Upper lobe of right lung (tissue), 1 donor: ENCODE measurements around the gene ZNF804A. TPM values are rescaled to one million over a fixed set of nuclear protein-coding genes. Genes with fewer than 3 reads are reported as not detected.

Experiments
- ATAC-seq: fragments of 200-7000 bp; cut with Tn5 transposase; one replicate; pipeline ENCODE4 v1.9.1; 2020; ENCODE audit warnings: mild to moderate bottlenecking, moderate library complexity
- DNase-seq: peaks from one replicate; pipeline ENCODE4 v3.0.0-alpha.2; 2020
- H3K27ac ChIP-seq: fragments of 200-600 bp; one replicate; pipeline ENCODE4 v1.8.0; 2022
- H3K27me3 ChIP-seq: fragments of 200-600 bp; one replicate; pipeline ENCODE4 v1.8.0; 2022; ENCODE audit warnings: mild to moderate bottlenecking
- H3K36me3 ChIP-seq: fragments of 200-600 bp; one replicate; pipeline ENCODE4 v1.8.0; 2022
- H3K4me1 ChIP-seq: fragments of 200-600 bp; one replicate; pipeline ENCODE4 v1.8.0; 2022
- H3K4me3 ChIP-seq: fragments of 200-600 bp; one replicate; pipeline ENCODE4 v1.8.0; 2022; ENCODE audit warnings: mild to moderate bottlenecking
- H3K9me3 ChIP-seq: fragments of 200-600 bp; one replicate; pipeline ENCODE4 v1.8.0; 2022
- intact Hi-C: fragments of 100-400 bp; cut with DNase I; formaldehyde crosslinking; loops from one replicate; pipeline ENCODE4 v1.11.0; 2022
- total RNA-seq: library from RNA; stranded (reverse); fragmentation: NEBNext Ultra II Directional; extraction: Animal tissue kit (Norgen Biotek cat#: 25700); gene quantifications from one replicate; pipeline ENCODE4 v1.2.1, GENCODE V29; 2021
- TF ChIP-seq, protein P1 (sequence below): fragments of 200-600 bp; IDR thresholded peaks from one replicate; pipeline ENCODE4 v1.8.0; 2022; ENCODE audit warnings: antibody characterized with exemption
- donor health status: DM: no; HTN: yes; CAD: no; lungs with severe emphysema.

Gene ZNF804A
- total RNA-seq, 1 donor from 2014 or later, result 0.78 TPM

DNA sequence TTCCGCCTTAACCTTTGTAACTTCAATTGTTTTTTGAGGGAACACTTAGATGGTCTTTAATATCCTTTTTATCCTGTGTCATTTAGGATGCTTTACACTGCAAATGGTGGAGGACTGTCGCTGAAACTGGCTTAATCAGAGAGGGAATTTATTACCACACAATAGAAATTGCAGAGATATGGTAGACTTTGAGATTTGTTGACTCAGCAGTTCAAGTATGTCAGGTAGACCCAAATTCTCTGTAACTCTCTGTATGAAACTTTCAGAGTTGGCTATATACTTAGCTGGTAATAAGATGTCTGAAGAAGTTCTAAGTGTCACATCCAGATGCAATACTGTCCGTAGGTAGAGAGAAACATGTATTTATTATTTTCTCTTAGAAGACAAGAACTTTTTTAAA lies 100.1 kb downstream of the ZNF804A start:
- no peaks in the 10 kb centered on the region for H3K4me1 ChIP-seq
- DNase-seq (no peak), ATAC-seq (no peak)

DNA sequence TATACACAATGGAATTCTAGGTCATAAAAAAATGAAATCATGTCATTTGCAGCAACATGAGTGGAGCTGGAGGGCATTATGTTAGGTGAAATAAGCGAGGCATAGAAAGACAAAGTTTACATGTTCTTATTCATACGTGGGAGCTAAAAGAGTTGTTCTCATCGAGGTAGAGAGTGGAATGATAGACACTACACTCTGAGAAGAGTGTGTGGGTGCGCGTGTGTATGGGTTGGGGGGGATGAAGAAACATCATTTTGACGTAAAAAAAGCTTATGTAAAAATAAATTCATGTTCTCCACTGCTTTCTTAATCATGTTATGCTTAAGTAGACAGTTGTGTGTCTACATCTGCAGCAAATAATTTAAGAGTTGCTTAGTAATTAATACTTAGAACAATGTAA lies 123.6 kb downstream of the ZNF804A start:
- TF ChIP-seq, protein P1, sequence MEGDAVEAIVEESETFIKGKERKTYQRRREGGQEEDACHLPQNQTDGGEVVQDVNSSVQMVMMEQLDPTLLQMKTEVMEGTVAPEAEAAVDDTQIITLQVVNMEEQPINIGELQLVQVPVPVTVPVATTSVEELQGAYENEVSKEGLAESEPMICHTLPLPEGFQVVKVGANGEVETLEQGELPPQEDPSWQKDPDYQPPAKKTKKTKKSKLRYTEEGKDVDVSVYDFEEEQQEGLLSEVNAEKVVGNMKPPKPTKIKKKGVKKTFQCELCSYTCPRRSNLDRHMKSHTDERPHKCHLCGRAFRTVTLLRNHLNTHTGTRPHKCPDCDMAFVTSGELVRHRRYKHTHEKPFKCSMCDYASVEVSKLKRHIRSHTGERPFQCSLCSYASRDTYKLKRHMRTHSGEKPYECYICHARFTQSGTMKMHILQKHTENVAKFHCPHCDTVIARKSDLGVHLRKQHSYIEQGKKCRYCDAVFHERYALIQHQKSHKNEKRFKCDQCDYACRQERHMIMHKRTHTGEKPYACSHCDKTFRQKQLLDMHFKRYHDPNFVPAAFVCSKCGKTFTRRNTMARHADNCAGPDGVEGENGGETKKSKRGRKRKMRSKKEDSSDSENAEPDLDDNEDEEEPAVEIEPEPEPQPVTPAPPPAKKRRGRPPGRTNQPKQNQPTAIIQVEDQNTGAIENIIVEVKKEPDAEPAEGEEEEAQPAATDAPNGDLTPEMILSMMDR, result no peak
- H3K27ac ChIP-seq, result no peak overlapping the region
- no peaks in the 10 kb centered on the region for H3K27me3 ChIP-seq
- H3K36me3 ChIP-seq, result no peaks in the 10 kb centered on the region
- ATAC-seq (no peak), DNase-seq (no peak)
- H3K4me1 ChIP-seq, result no peaks in the 10 kb centered on the region
- intact Hi-C loops, result no loop called here
- H3K4me3 ChIP-seq, result no peak overlapping the region
- no peaks in the 10 kb centered on the region for H3K9me3 ChIP-seq

More for the DNA sequence above, 100.1 kb downstream of the ZNF804A start:
- H3K4me3 ChIP-seq, result no peak overlapping the region
- TF ChIP-seq, protein P1, result no peak
- H3K36me3 ChIP-seq, result no peaks in the 10 kb centered on the region
- H3K9me3 ChIP-seq, result no peaks in the 10 kb centered on the region
- intact Hi-C loops, result no loop called here
- no peak overlapping the region for H3K27ac ChIP-seq
- H3K27me3 ChIP-seq, result no peaks in the 10 kb centered on the region

DNA sequence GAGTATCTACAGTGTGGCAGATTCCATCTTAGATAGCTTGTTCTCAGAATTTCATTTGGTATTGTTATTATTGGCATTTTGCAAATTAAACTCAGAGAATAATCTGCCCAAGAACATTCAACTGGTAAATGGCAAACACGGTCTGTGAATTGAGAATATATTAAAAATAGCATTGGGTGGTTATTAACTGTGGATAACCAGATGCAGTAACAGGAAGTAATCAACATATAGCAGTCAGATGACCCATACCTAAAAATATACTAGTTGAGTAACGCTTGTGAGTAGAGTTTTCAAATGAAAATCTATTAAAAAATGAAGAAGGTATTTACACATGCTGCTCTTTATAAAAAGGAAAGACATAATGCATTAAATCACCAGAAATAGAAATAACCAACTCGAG lies 129.5 kb downstream of the ZNF804A start:
- TF ChIP-seq, protein P1, result no peak
- DNase-seq (no peak), ATAC-seq (no peak)
- H3K4me1 ChIP-seq, result no peaks in the 10 kb centered on the region
- intact Hi-C loops, result no loop called here
- H3K9me3 ChIP-seq, result no peaks in the 10 kb centered on the region
- H3K27ac ChIP-seq, result no peak overlapping the region
- no peak overlapping the region for H3K4me3 ChIP-seq
- no peaks in the 10 kb centered on the region for H3K36me3 ChIP-seq
- H3K27me3 ChIP-seq, result no peaks in the 10 kb centered on the region

DNA sequence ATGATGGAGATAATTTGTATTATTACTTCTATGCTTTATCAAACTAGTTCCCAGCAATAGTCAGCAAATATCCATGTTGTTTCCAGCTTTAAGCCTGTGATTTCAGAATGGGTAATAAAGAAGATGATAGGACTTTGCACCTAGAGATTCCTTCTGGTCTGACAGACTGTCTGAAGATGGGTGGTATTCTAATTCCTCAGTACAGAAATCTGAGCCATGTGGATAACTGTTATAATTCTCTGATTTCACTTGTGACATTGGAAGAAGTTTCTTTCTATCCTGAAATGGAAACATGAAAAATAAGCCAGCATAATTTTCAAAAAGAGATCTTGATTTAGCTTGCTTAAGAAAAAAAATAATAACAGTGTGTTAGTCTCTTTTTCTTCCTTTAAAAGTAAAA lies 130.1 kb downstream of the ZNF804A start:
- DNase-seq (no peak), ATAC-seq (no peak)
- Histone ChIP-seq H3K27ac (no peak overlapping the region), H3K36me3 (no peaks in the 10 kb centered on the region), H3K27me3 (no peaks in the 10 kb centered on the region), H3K4me3 (no peak overlapping the region), H3K4me1 (no peaks in the 10 kb centered on the region), H3K9me3 (no peaks in the 10 kb centered on the region)
- intact Hi-C loops, result no loop called here
- TF ChIP-seq, protein P1, result no peak

DNA sequence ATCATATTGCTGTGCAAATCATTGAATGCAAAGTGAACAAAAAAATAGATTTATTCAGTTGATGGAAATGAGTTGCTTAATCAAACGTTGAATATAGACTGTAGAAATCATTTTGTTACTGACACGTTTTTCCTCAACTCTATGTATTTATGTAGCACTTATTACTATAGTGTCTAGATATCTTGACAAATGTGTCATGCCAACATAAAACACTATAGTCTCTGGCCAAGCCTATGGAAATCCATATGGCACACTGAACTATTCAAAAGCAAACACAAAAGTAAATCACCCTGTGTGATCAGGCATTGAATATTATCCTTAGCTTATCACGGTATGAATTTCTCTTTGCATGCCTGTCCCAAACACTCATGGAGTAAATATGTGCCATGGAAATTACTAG lies 131.3 kb downstream of the ZNF804A start:
- Histone ChIP-seq H3K27me3 (no peaks in the 10 kb centered on the region), H3K36me3 (no peaks in the 10 kb centered on the region), H3K9me3 (no peaks in the 10 kb centered on the region), H3K27ac (no peak overlapping the region), H3K4me1 (no peaks in the 10 kb centered on the region), H3K4me3 (no peak overlapping the region)
- ATAC-seq (no peak), DNase-seq (no peak)
- TF ChIP-seq, protein P1, result no peak
- intact Hi-C loops, result no loop called here

DNA sequence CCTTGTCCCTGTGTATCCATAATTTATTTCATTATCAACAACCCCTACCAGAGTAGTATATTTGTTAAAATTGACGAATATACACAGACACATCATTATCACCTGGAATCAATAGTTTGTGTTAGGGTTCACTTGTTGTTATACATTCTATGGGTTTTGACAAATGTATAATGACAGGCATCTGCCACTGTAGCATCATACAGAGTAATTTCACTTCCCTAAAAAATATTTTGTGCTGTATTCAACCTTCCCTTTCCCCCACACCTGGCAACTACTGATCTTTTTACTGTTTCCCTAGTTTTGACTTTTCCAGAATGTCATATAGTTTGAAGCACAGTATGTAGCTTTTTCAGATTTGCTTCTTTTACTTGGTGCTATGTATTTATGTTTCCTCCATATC lies 132.0 kb downstream of the ZNF804A start:
- Histone ChIP-seq H3K4me3 (no peak overlapping the region), H3K4me1 (no peaks in the 10 kb centered on the region), H3K36me3 (no peaks in the 10 kb centered on the region), H3K27me3 (no peaks in the 10 kb centered on the region), H3K9me3 (no peaks in the 10 kb centered on the region), H3K27ac (no peak overlapping the region)
- TF ChIP-seq, protein P1, result no peak
- DNase-seq (no peak), ATAC-seq (no peak)
- intact Hi-C loops, result no loop called here
